Tibial artery (tissue), 4 donors: ENCODE measurements around the gene UNC45B.

Experiments
- DNase-seq, 2 donors: peaks; one replicate each; pipeline ENCODE4 v3.0.0-alpha.2; 2019
- H3K27ac ChIP-seq, 2 donors: fragments of 200-600 bp; sonication (generic) in 1 of 2; 1 replicate in 1 of 2; 2 replicates in 1 of 2; pipeline ENCODE4 v1.5.1; 2018 to 2019; ENCODE audit warnings: mild to moderate bottlenecking in 1 of 2
- H3K27me3 ChIP-seq, 2 donors: fragments of 200-600 bp; sonication (generic) in 1 of 2; one replicate each; pipeline versions ENCODE4 v1.5.1 to v1.6.0; 2016 to 2019
- H3K36me3 ChIP-seq, 3 donors: fragments of 200-600 bp; sonication (generic) in 2 of 3; one replicate each; pipeline ENCODE4 v1.5.1; 2016 to 2019; ENCODE audit warnings: mild to moderate bottlenecking in 2 of 3
- H3K4me1 ChIP-seq, 4 donors: fragments of 200-600 bp; sonication (generic) in 2 of 4; 1 replicate in 3 of 4; 2 replicates in 1 of 4; pipeline ENCODE4 v1.5.1; 2016 to 2019
- H3K4me3 ChIP-seq, 2 donors: fragments of 200-600 bp; sonication (generic) in 1 of 2; 1 replicate in 1 of 2; 2 replicates in 1 of 2; pipeline ENCODE4 v1.5.1; 2018 to 2019; ENCODE audit warnings: mild to moderate bottlenecking in 2 of 2
- H3K9me3 ChIP-seq, 3 donors: fragments of 200-600 bp; sonication (generic) in 1 of 3; one replicate each; pipeline ENCODE4 v1.5.1; 2016 to 2019
- intact Hi-C: fragments of 100-400 bp; cut with DNase I; formaldehyde crosslinking; loops from one replicate; pipeline ENCODE4 v1.15.0; 2023; ENCODE audit warnings: low total_unique reads
- TF ChIP-seq, protein P1 (sequence below), 2 experiments: fragments of 200-600 bp in 1 of 2; fragments of 450-650 bp in 1 of 2; IDR thresholded peaks; one replicate each; pipeline ENCODE4 v1.5.1; 2017 to 2019; ENCODE audit warnings: antibody characterized with exemption in 2 of 2, mild to moderate bottlenecking in 1 of 2, moderate library complexity in 1 of 2

The UNC45B gene

DNA sequence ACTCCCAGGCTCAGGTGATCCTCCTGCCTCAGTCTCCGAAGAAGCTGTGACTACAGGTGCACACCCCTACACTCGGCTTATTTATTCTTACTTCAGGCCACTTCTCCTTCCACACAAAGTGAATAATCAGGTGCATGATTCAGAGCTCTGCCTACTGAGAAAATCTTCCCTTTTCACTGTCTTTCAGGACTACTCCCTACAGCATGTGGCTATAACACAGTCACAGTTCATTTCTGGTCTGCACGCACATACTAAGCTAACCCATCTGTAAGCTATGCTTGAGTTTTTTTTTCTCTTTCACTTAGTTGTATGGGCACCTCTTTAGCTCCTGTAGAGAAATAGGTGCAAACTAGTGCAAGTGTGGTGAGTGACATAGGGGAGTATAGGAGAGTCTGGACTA, 87.7 kb downstream of the UNC45B start:
- no peaks in the 10 kb centered on the region for H3K27me3 ChIP-seq
- H3K9me3 ChIP-seq = peaks cover 0 to 5% (median 0%) of the 10 kb centered on the region in 3 donors
- intact Hi-C loops = no loop called here
- H3K4me1 ChIP-seq = no peaks in the 10 kb centered on the region
- no peak overlapping the region for H3K27ac ChIP-seq
- DNase-seq = no peak
- TF ChIP-seq, protein P1, sequence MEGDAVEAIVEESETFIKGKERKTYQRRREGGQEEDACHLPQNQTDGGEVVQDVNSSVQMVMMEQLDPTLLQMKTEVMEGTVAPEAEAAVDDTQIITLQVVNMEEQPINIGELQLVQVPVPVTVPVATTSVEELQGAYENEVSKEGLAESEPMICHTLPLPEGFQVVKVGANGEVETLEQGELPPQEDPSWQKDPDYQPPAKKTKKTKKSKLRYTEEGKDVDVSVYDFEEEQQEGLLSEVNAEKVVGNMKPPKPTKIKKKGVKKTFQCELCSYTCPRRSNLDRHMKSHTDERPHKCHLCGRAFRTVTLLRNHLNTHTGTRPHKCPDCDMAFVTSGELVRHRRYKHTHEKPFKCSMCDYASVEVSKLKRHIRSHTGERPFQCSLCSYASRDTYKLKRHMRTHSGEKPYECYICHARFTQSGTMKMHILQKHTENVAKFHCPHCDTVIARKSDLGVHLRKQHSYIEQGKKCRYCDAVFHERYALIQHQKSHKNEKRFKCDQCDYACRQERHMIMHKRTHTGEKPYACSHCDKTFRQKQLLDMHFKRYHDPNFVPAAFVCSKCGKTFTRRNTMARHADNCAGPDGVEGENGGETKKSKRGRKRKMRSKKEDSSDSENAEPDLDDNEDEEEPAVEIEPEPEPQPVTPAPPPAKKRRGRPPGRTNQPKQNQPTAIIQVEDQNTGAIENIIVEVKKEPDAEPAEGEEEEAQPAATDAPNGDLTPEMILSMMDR (IDR thresholded peaks at IDR 0.05) = no peak
- no peaks in the 10 kb centered on the region for H3K36me3 ChIP-seq
- no peak overlapping the region for H3K4me3 ChIP-seq

DNA sequence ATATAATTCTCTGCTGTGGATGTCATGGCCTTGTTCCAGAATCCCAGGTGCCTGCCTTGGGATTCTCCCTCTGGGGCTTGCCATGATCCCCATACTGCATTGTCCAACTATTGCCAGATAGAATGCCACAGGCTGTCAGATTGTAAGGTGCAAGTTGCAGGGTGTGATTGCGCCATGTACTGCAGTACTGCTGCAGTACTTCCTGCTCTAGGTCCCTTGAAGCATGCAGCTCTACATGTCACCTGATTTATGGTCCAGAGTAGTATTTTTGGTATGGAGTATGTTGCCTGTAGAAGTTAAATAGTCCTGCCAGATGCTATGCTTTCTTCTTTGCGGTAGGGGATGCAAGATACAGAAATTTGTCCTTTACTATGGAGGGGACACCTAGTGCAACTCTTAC, 88.3 kb downstream of the UNC45B start:
- H3K9me3 ChIP-seq = peaks cover 0 to 5% (median 0%) of the 10 kb centered on the region in 3 donors
- H3K4me3 ChIP-seq = no peak overlapping the region
- H3K27ac ChIP-seq = no peak overlapping the region
- TF ChIP-seq, protein P1 (IDR thresholded peaks at IDR 0.05) = no peak
- no peaks in the 10 kb centered on the region for H3K27me3 ChIP-seq
- H3K4me1 ChIP-seq = no peaks in the 10 kb centered on the region
- no peak for DNase-seq
- intact Hi-C loops = no loop called here
- H3K36me3 ChIP-seq = no peaks in the 10 kb centered on the region

DNA sequence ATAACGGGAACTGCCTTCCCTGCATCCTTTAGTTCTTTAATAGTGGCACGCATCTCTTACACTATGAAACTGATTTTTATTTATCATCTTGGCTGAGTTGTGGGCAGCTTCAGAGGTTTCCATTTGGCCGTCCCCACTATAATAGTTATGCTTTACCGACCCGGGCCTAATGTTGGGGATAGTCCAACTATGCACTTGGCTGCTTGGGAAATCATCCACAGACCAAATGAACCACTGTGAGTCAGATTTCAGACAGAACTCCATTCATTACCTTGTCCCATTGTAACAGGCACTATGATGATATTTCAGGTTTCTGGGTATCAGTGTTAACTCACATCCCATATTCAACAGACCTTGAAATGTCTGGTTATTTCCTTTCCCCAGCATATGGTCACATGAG, 89.2 kb downstream of the UNC45B start:
- H3K27ac ChIP-seq = no peak overlapping the region
- DNase-seq = no peak
- intact Hi-C loops = no loop called here
- no peaks in the 10 kb centered on the region for H3K36me3 ChIP-seq
- H3K27me3 ChIP-seq = no peaks in the 10 kb centered on the region
- peaks cover 0 to 5% (median 0%) of the 10 kb centered on the region in 3 donors for H3K9me3 ChIP-seq
- H3K4me3 ChIP-seq = no peak overlapping the region
- H3K4me1 ChIP-seq = peaks cover 0 to 8% (median 5%) of the 10 kb centered on the region in 4 donors
- TF ChIP-seq, protein P1 (IDR thresholded peaks at IDR 0.05) = no peak

DNA sequence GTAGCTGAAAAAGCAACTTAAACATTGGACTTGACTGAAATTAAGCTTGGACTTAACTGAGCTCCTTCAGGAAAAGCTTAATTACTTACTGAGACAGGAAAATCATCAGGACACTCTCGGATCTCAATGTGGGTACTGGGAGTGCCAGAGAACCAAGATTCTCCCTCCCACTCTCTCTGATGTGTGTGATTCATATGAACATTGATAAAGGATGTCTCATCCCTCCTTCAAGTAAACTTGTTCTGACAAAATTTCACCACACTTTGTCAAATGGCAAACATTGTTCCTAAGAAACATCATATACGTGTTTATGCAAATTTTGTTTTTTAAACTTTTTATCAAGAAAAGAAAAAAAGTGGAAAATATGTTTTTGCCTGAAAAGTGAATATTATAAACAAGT, 91.2 kb downstream of the UNC45B start:
- Histone ChIP-seq H3K27me3 (no peaks in the 10 kb centered on the region), H3K9me3 (peaks cover 0 to 5% (median 0%) of the 10 kb centered on the region in 3 donors), H3K36me3 (no peaks in the 10 kb centered on the region), H3K4me1 (peaks cover 0 to 12% (median 9%) of the 10 kb centered on the region in 4 donors), H3K4me3 (no peak overlapping the region), H3K27ac (no peak overlapping the region)
- TF ChIP-seq, protein P1 (IDR thresholded peaks at IDR 0.05) = no peak
- DNase-seq = no peak
- intact Hi-C loops = no loop called here
